Subcutaneous preadipocyte (primary cell): ENCODE data around the gene DNPEP. TPM values are rescaled to one million over a fixed set of nuclear protein-coding genes. Genes with fewer than 3 reads are reported as not detected.

Experiments
- small RNA-seq: library from RNA; depleted of rRNA; stranded (forward); fragments of <200 nt; gene quantifications from one replicate; pipeline ENCODE3, GENCODE V24; 2012
- total RNA-seq: library from RNA; depleted of rRNA; stranded (reverse); fragments of >200 nt; gene quantifications from 2 replicates; pipeline ENCODE4 v1.2.3, GENCODE V29; 2012

The DNPEP gene
- total RNA-seq = 63.9 and 69.4 TPM in 2 replicates

DNA sequence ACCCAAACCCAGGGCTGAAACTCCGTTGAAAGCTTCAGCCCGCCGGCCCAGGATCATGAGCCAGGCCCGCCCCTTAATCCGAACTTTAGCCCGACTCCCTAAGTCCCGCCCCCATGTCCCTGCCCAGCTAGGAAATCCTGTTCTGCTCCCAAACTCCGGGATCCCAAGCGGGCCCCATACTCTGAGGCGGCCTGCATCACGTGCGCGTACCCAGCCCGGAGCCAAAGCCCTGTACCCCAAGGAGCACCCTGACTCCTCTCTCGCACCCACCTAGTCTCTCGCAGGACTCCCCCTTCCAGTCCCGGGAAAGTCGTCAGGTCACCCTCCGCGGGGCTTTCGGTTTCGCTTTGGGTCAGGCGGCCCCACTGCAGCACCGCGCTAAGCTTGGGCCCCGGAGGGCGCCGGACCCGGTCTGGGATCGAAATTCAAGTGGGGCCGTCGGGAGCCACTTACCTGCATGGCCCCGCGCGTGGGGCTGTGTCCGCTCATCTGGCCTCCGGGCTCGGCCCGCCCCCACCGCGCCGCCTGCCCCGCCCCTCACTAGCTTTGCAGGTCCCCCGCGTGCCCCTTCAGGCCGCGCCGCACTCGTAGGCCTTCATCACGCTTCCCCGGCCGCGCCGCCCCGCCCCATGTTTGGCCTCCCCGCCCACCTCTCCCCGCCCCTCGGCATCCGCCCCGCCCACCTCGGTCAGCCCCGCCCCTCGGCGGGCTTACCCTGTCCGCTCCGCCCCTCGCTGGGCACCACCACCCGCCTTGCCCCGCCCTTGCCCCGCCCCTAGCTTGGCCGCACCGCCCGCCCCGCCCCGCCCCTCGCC lies at the start of gene DNPEP:
TSS of gene DNPEP (minus strand) at position 607 of the 815 bp plus-strand sequence. CDS start at position 489, 118 bp downstream.

DNA sequence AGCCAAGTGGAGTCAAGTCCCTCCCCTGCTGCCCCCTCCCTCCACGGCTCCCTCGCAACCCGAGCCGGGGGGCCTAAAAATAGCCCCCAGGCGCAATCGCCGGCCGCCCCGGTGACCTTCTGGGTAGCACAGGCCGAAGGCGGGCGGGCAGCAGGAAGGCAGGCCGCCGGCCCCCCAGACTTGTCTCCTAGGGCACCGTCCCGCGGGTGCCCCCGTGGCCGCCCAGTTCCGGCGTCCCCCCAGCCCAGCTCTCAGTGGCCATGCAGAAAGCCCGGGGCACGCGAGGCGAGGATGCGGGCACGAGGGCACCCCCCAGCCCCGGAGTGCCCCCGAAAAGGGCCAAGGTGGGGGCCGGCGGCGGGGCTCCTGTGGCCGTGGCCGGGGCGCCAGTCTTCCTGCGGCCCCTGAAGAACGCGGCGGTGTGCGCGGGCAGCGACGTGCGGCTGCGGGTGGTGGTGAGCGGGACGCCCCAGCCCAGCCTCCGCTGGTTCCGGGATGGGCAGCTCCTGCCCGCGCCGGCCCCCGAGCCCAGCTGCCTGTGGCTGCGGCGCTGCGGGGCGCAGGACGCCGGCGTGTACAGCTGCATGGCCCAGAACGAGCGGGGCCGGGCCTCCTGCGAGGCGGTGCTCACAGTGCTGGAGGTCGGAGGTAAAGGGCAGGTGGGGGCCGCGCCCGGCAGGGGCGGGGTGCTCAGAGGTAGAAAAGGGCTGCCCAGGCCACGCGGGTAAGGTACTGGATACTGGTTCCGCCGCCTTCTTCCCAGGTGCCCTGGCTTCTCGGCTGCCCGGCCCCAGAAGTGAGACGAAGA lies 47.2 kb upstream of the DNPEP start, which contains the start of gene SPEG:
TSS of gene SPEG (plus strand) at position 126 of the 808 bp plus-strand sequence. CDS start at position 261, 135 bp downstream.

DNA sequence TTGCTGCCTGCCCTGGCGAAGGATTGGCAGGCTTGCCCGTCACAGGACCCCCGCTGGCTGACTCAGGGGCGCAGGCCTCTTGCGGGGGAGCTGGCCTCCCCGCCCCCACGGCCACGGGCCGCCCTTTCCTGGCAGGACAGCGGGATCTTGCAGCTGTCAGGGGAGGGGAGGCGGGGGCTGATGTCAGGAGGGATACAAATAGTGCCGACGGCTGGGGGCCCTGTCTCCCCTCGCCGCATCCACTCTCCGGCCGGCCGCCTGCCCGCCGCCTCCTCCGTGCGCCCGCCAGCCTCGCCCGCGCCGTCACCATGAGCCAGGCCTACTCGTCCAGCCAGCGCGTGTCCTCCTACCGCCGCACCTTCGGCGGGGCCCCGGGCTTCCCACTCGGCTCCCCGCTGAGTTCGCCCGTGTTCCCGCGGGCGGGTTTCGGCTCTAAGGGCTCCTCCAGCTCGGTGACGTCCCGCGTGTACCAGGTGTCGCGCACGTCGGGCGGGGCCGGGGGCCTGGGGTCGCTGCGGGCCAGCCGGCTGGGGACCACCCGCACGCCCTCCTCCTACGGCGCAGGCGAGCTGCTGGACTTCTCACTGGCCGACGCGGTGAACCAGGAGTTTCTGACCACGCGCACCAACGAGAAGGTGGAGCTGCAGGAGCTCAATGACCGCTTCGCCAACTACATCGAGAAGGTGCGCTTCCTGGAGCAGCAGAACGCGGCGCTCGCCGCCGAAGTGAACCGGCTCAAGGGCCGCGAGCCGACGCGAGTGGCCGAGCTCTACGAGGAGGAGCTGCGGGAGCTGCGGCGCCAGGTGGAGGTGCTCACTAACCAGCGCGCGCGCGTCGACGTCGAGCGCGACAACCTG lies 30.7 kb upstream of the DNPEP start, which contains the start of gene DES:
TSS of gene DES (plus strand) at position 223 of the 857 bp plus-strand sequence. CDS start at position 309, 86 bp downstream.

DNA sequence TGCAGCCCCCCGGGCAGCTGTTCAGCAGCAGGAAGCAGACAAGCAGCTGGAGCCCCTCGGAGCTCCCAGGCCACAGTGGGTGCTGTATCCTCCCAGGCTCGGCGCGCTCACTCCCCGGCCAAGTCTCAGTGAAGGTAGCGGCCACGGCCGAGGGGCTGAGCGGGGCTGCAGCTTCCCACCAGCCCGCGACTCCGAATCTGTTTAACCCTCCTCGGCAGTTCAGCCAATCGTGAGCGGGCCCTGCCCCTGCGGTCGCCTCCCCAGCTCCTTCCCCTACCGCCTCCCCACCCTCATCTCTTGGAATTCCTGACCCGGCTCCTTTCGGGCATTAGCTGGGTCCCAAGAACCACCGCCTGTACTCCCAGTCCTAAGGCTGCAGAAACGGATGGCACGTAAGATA lies 55.2 kb downstream of the DNPEP start, which contains the start of gene RESP18:
TSS of gene RESP18 (minus strand) at position 203 of the 400 bp plus-strand sequence.

Small RNAs within 50 kb of the gene (small RNA-seq; reads per million reads assigned to genes)
- not detected for gene AC053503.3

Other genes starting within 250 kb of the DNPEP start
- gene NHEJ1, start 227.1 kb downstream of the DNPEP start, total RNA-seq = 21.3 and 21.7 TPM in 2 replicates
- 0.73 and 1.8 TPM in 2 replicates for gene SLC23A3, start 217.9 kb downstream of the DNPEP start, total RNA-seq
- 17.0 and 18.0 TPM in 2 replicates for gene CNPPD1, start 211.0 kb downstream of the DNPEP start, total RNA-seq
- gene RETREG2, start 209.6 kb downstream of the DNPEP start, total RNA-seq = 55.9 and 59.6 TPM in 2 replicates
- 19.4 and 21.3 TPM in 2 replicates for gene ZFAND2B, start 181.1 kb downstream of the DNPEP start, total RNA-seq
- 30.9 and 40.1 TPM in 2 replicates for gene ABCB6, start 169.0 kb downstream of the DNPEP start, total RNA-seq
- gene ATG9A, start 158.3 kb downstream of the DNPEP start, total RNA-seq = 44.2 and 50.3 TPM in 2 replicates
- 15.1 and 20.7 TPM in 2 replicates for gene ANKZF1, start 158.1 kb downstream of the DNPEP start, total RNA-seq
- 7.3 and 15.2 TPM in 2 replicates for gene GLB1L, start 142.5 kb downstream of the DNPEP start, total RNA-seq
- gene STK16, start 142.4 kb downstream of the DNPEP start, total RNA-seq = 26.4 and 27.2 TPM in 2 replicates
- gene TUBA4B, start 134.7 kb downstream of the DNPEP start, total RNA-seq = not detected in 2 replicates
- gene TUBA4A, start 134.0 kb downstream of the DNPEP start, total RNA-seq = 9.2 and 17.6 TPM in 2 replicates
- 20.7 and 22.4 TPM in 2 replicates for gene DNAJB2, start 108.5 kb downstream of the DNPEP start, total RNA-seq
- gene PTPRN, start 78.5 kb downstream of the DNPEP start, total RNA-seq = 0.98 and 1.5 TPM in 2 replicates
- not detected in 2 replicates for gene RESP18, start 55.2 kb downstream of the DNPEP start, total RNA-seq
- gene DES, start 30.5 kb upstream of the DNPEP start, total RNA-seq = 0.39 and 0.73 TPM in 2 replicates
- 11.5 and 15.4 TPM in 2 replicates for gene SPEG, start 46.9 kb upstream of the DNPEP start, total RNA-seq
- 43.7 and 51.2 TPM in 2 replicates for gene GMPPA, start 111.0 kb upstream of the DNPEP start, total RNA-seq
- under 0.01 TPM in 1 of 2 replicates, not detected in the other for gene ASIC4, start 126.6 kb upstream of the DNPEP start, total RNA-seq
- 60.4 and 92.6 TPM in 2 replicates for gene CHPF, start 155.9 kb upstream of the DNPEP start, total RNA-seq
- gene TMEM198, start 156.1 kb upstream of the DNPEP start, total RNA-seq = 1.2 and 3.3 TPM in 2 replicates
- gene OBSL1, start 183.6 kb upstream of the DNPEP start, total RNA-seq = 26.0 and 37.5 TPM in 2 replicates
- gene INHA, start 184.4 kb upstream of the DNPEP start, total RNA-seq = 0.20 and 0.37 TPM in 2 replicates
- 15.1 and 19.5 TPM in 2 replicates for gene STK11IP, start 209.9 kb upstream of the DNPEP start, total RNA-seq
- gene SLC4A3, start 239.7 kb upstream of the DNPEP start, total RNA-seq = 0.98 and 2.9 TPM in 2 replicates